Suprapubic skin (tissue), 4 donors: ENCODE results near the gene PTPN11. TPM values are rescaled to one million over a fixed set of nuclear protein-coding genes. Genes with fewer than 3 reads are reported as not detected.

Source experiments
- DNase-seq, 2 donors: peaks; one replicate each; pipeline ENCODE4 v3.0.0-alpha.2; 2019; ENCODE audit warnings: low spot score in 2 of 2
- H3K27ac ChIP-seq: fragments of 200-600 bp; sonication (generic); one replicate; pipeline ENCODE4 v1.5.1; 2019
- H3K27me3 ChIP-seq: fragments of 200-600 bp; sonication (generic); one replicate; pipeline ENCODE4 v1.5.1; 2019
- H3K36me3 ChIP-seq: fragments of 200-600 bp; sonication (generic); one replicate; pipeline ENCODE4 v1.5.1; 2019
- H3K4me1 ChIP-seq: fragments of 200-600 bp; sonication (generic); one replicate; pipeline ENCODE4 v1.5.1; 2019
- H3K4me3 ChIP-seq: fragments of 200-600 bp; sonication (generic); one replicate; pipeline ENCODE4 v1.5.1; 2019; ENCODE audit warnings: mild to moderate bottlenecking
- H3K9me3 ChIP-seq: fragments of 200-600 bp; sonication (generic); one replicate; pipeline ENCODE4 v1.5.1; 2019
- CTCF ChIP-seq, 2 donors: fragments of 200-600 bp in 1 of 2; fragments of 450-650 bp in 1 of 2; sonication (generic) in 1 of 2; IDR thresholded peaks; one replicate each; pipeline ENCODE4 v1.5.1; 2016 to 2019; ENCODE audit warnings: antibody characterized with exemption in 2 of 2, mild to moderate bottlenecking in 1 of 2, moderate library complexity in 1 of 2
- EP300 ChIP-seq: sonication (generic); formaldehyde crosslinking; IDR thresholded peaks from one replicate; pipeline ENCODE4 v1.6.1; 2017; ENCODE audit warnings: antibody characterized with exemption
- POLR2A ChIP-seq, 2 donors: fragments of 450-650 bp; IDR thresholded peaks; one replicate each; pipeline ENCODE4 v1.6.1; 2017; ENCODE audit warnings: antibody characterized with exemption in 2 of 2, mild to moderate bottlenecking in 2 of 2, moderate library complexity in 2 of 2
- POLR2AphosphoS5 ChIP-seq, 3 donors: sonication (generic); formaldehyde crosslinking; IDR thresholded peaks; one replicate each; pipeline ENCODE4 v1.6.1; 2017; ENCODE audit warnings: antibody characterized with exemption in 3 of 3
- WGBS: methylation state at CpG from one replicate; pipeline ENCODE4 v1.1.5; 2018; 5-methylcytosine and 5-hydroxymethylcytosine counted together
- total RNA-seq, 4 donors: library from RNA; depleted of rRNA; stranded (reverse); fragments of >200 nt; gene quantifications; one replicate each; pipeline ENCODE4 v1.1.0, GENCODE V29; 2016

PTPN11 gene
- total RNA-seq, 4 donors from 2014 or later: 56.6 to 70.7 (median 65.3) TPM

DNA sequence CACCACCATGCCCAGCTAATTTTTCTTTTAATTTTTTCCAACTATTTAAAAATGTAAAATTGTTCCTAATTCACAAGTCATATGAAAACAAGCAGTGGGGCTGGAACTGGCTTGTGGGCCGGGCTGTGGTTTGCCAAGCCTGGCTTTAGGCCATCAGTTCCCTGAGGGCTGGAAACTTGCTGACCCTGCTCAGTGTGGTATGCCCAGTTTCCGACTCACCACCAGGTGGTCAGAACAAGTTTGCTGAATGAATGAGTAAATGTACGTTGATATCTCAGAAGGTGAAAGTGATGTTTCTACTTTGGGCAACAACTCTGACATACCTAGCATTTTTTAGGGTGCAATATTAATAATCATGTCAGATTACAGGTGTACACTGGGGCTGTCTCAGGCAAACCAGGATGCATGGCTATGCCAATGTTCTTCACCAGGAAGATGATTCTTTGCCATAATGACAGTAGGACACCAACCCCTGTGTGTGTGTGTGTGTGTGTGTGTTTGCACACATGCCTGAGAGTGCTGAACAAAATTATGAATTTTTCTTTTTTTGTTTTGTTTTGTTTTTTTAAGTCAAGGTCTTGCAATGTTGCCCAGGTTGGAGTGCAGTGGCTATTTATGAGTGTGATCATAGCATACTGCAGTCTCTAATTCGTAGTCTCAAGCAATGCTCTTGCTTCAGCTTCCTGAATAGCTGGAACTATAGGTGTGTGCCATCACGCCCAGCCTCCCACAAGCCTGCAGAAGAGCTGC, 106.1 kb downstream of the PTPN11 start:
- 44% methylated on average over 5 of the region's 5 CpGs for WGBS
- no peak for TF ChIP-seq CTCF (IDR thresholded peaks at IDR 0.05)
- TF ChIP-seq POLR2A (IDR thresholded peaks at IDR 0.05): no peak
- TF ChIP-seq POLR2AphosphoS5 (IDR thresholded peaks at IDR 0.05): no peak
- TF ChIP-seq EP300: no peak
- Histone ChIP-seq H3K27ac (no peak overlapping the region), H3K36me3 (no peaks in the 10 kb centered on the region), H3K27me3 (no peaks in the 10 kb centered on the region), H3K9me3 (no peaks in the 10 kb centered on the region), H3K4me3 (no peak overlapping the region), H3K4me1 (no peaks in the 10 kb centered on the region)
- DNase-seq: no peak

GRCh38 chr12:112525426-112525809, 106.7 kb downstream of the PTPN11 start:
- Histone ChIP-seq H3K4me1 (no peaks in the 10 kb centered on the region), H3K4me3 (no peak overlapping the region), H3K9me3 (no peaks in the 10 kb centered on the region), H3K36me3 (no peaks in the 10 kb centered on the region), H3K27ac (no peak overlapping the region), H3K27me3 (no peaks in the 10 kb centered on the region)
- no peak for TF ChIP-seq EP300
- no peak for TF ChIP-seq POLR2A (IDR thresholded peaks at IDR 0.05)
- TF ChIP-seq POLR2AphosphoS5 (IDR thresholded peaks at IDR 0.05): no peak
- no peak for TF ChIP-seq CTCF (IDR thresholded peaks at IDR 0.05)
- DNase-seq: no peak
- 84% methylated on average over 6 of the region's 6 CpGs for WGBS

GRCh38 chr12:112527082-112527481, 108.3 kb downstream of the PTPN11 start:
- Histone ChIP-seq H3K27me3 (no peaks in the 10 kb centered on the region), H3K36me3 (no peaks in the 10 kb centered on the region), H3K9me3 (no peaks in the 10 kb centered on the region), H3K4me3 (no peak overlapping the region), H3K27ac (no peak overlapping the region), H3K4me1 (no peaks in the 10 kb centered on the region)
- TF ChIP-seq CTCF (IDR thresholded peaks at IDR 0.05): no peak
- TF ChIP-seq EP300: no peak
- TF ChIP-seq POLR2AphosphoS5 (IDR thresholded peaks at IDR 0.05): no peak
- no peak for TF ChIP-seq POLR2A (IDR thresholded peaks at IDR 0.05)
- DNase-seq: no peak

- Histone ChIP-seq H3K9me3 (no peaks in the 10 kb centered on the region), H3K27me3 (no peaks in the 10 kb centered on the region), H3K27ac (no peak overlapping the region), H3K4me1 (no peaks in the 10 kb centered on the region), H3K4me3 (no peak overlapping the region), H3K36me3 (no peaks in the 10 kb centered on the region)
- 84% methylated on average over 4 of the region's 4 CpGs for WGBS
- no peak for DNase-seq
- TF ChIP-seq EP300 (no peak), POLR2A (IDR thresholded peaks at IDR 0.05) (no peak), CTCF (IDR thresholded peaks at IDR 0.05) (no peak), POLR2AphosphoS5 (IDR thresholded peaks at IDR 0.05) (no peak)
These were observed 108.8 kb downstream of the PTPN11 start for GRCh38 chr12:112527501-112527900.

- TF ChIP-seq EP300 (no peak), POLR2A (IDR thresholded peaks at IDR 0.05) (no peak), CTCF (IDR thresholded peaks at IDR 0.05) (no peak), POLR2AphosphoS5 (IDR thresholded peaks at IDR 0.05) (no peak)
- WGBS: 92% methylated on average over 1 of the region's 1 CpG
- H3K27ac ChIP-seq: no peak overlapping the region
- H3K4me3 ChIP-seq: no peak overlapping the region
- no peaks in the 10 kb centered on the region for H3K27me3 ChIP-seq
- DNase-seq: no peak
- no peaks in the 10 kb centered on the region for H3K36me3 ChIP-seq
- no peaks in the 10 kb centered on the region for H3K4me1 ChIP-seq
- H3K9me3 ChIP-seq: no peaks in the 10 kb centered on the region
These were observed 109.8 kb downstream of the PTPN11 start for GRCh38 chr12:112528521-112528920.
